H1 (cell line): ENCODE measurements around the gene PRR20B. TPM values are rescaled to one million over a fixed set of nuclear protein-coding genes. Genes with fewer than 3 reads are reported as not detected.

ENCODE experiments used
- polyA plus RNA-seq, 7 experiments: library from polyadenylated mRNA; depleted of rRNA in 3 of 7; stranded (reverse) in 5 of 7; unstranded in 2 of 7; fragments of >200 nt in 5 of 7; fragments of 200-250 nt in 2 of 7; gene quantifications; 1 replicate in 5 of 7; 2 replicates in 1 of 7; 4 replicates in 1 of 7; pipeline versions ENCODE4 v1.2.1 to v1.2.3, GENCODE V29; 2011 to 2013; ENCODE audit warnings: missing spikeins in 2 of 7, mixed read lengths in 2 of 7
- small RNA-seq: library from polyadenylated mRNA; stranded (forward); fragments of <200 nt; extraction: miRNeasy Mini kit (QIAGEN cat#:217004); gene quantifications from one replicate; pipeline ENCODE3, GENCODE V24; 2013; ENCODE audit not compliant: insufficient read depth
- total RNA-seq: library from RNA; stranded (reverse); fragmentation: NEBNext Ultra II Directional; extraction: Animal tissue kit (Norgen Biotek cat#: 25700); gene quantifications from 2 replicates; pipeline ENCODE4 v1.2.1, GENCODE V29; 2021

PRR20B gene
- total and polyA plus RNA-seq, 2 of the 8 experiments (the other 6 are each of a cell fraction or from before 2014, with no cell fraction given): not detected

Small RNA genes within 50 kb of the gene (small RNA-seq; reads per million reads assigned to genes)
- not detected for gene PRR20FP

Other genes starting within 250 kb of the PRR20B start
- gene PRR20A, start 6.6 kb upstream of the PRR20B start, total RNA-seq: not detected in 2 replicates
- gene PRR20A, start 6.6 kb upstream of the PRR20B start, polyA plus RNA-seq (2011; rRNA removed): not detected in 2 replicates
- gene PRR20C, start 6.6 kb downstream of the PRR20B start, total RNA-seq: not detected in 2 replicates
- not detected in 2 replicates for gene PRR20C, start 6.6 kb downstream of the PRR20B start, polyA plus RNA-seq (2011; rRNA removed)
- not detected in 2 replicates for gene PRR20D, start 13.1 kb downstream of the PRR20B start, total RNA-seq
- gene PRR20D, start 13.1 kb downstream of the PRR20B start, polyA plus RNA-seq (2011; rRNA removed): not detected in 2 replicates
- gene PRR20E, start 19.7 kb downstream of the PRR20B start, total RNA-seq: not detected in 2 replicates
- gene PRR20E, start 19.7 kb downstream of the PRR20B start, polyA plus RNA-seq (2011; rRNA removed): not detected in 2 replicates